ENCODE results near the gene CD4.

The CD4 gene

GRCh38 chr12:6829536-6830220 lies 40.4 kb downstream of the CD4 start:
- DNase-seq = no peak

GRCh38 chr12:6830286-6830890 lies 41.1 kb downstream of the CD4 start:
- no peak for DNase-seq

GRCh38 chr12:6830999-6831398 lies 41.7 kb downstream of the CD4 start:
- no peak for DNase-seq

DNA sequence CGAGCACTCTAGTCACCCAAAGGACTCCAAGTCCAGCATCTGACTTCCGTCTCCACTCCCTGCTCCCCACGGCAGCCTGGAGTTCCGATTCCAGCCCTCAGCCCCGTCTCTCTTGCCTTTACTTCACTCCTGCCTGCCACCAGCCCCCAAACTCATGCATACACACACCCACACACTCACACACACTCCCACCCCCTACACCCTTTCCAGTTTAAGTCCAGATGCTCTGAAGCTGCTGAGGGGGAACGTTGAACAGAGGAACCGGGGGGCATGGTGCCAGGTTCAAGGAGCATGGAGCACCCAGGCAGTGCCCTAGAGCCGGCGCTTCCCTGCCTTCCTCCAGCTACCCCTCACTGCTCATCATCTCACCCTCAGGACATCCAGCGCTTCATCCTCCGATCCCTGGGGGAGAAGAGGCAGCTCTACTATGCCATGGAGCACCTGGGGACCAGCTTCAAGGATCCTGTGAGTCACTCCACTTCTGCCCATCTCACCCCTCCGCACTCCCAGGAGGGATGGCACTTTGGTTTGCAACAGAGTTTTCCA lies 42.2 kb downstream of the CD4 start:
- no peak for DNase-seq

- no peak for DNase-seq
Measured at GRCh38 chr12:6832125-6832524, 42.8 kb downstream of the CD4 start.

DNA sequence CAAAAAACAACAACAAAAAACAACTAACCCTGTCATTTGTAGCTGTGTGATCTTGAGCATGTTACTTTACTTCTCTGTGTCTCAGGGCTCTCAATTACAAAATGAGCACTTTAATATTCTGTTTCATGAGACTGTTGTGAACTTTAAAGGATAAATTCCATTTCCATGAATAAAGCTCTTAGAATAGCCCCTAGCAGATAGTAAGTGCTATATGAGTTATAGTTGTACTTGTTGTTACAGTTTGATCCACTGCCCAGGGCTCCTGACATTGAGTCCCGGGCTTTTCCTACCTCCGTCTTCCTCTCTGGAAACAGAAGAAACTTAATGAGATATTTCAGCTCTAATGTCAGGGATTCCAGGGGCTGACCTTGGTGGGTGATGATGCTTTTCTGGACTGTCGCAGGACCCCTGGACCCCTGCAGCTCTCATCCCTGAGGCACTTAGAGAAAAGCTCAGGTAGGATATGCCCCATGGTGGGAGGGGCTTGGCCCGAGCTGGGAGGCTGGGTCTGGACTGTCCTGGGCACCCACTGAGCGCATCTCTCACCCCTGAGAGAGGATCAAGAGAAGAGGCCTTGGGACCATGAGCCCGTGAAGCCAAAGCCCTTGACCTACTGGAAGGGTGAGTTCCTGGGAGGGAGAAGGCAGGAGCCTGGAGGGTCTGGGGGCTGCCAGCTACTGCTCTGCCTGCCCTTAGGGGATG lies 44.0 kb downstream of the CD4 start:
- no peak for DNase-seq

- no peak for DNase-seq
Measured at GRCh38 chr12:6834254-6834653, 44.9 kb downstream of the CD4 start.

DNA sequence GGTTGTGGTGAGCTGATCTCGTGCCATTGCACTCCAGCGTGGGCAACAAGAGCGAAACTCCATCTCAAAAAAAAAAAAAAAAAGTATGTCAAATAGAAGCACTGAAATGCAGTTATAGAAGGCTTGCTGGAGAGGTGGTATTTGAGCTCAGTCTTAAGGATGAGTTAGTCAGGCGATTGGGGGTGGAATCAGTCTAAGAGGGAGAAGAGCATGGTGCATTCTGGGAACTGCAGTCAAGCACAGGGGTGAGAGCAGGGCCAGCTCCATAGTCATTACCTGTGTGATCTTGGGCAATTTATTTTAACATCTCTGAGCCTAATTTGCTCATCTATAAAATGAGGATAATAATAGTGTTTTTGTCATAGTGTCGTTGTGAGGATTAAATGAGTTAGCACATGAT lies 45.5 kb downstream of the CD4 start:
- DNase-seq = no peak

GRCh38 chr12:6836851-6837250 lies 47.5 kb downstream of the CD4 start:
- no peak for DNase-seq

- no peak for DNase-seq
Measured at GRCh38 chr12:6837370-6838060, 48.2 kb downstream of the CD4 start.

DNA sequence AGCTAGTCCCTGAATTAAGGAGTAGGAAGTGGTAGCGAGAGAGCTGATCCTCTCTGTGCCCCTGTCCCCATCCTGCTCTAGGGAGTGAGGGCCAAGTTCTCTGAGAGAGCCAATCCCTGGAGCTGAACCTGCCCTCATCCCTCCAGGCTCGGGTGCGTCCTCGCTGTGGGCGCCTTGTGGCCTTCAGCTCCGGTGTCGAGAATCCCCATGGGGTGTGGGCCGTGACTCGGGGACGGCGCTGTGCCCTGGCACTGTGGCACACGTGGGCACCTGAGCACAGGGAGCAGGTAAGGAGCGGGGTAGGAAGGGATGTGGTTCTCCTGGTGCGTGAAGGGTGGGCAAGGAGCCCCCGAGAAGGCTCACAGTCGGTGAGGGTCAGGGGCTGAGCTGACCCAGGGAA lies 49.5 kb downstream of the CD4 start:
- no peak for DNase-seq

- no peak for DNase-seq
Measured at GRCh38 chr12:6839482-6840201, 50.3 kb downstream of the CD4 start.

DNA sequence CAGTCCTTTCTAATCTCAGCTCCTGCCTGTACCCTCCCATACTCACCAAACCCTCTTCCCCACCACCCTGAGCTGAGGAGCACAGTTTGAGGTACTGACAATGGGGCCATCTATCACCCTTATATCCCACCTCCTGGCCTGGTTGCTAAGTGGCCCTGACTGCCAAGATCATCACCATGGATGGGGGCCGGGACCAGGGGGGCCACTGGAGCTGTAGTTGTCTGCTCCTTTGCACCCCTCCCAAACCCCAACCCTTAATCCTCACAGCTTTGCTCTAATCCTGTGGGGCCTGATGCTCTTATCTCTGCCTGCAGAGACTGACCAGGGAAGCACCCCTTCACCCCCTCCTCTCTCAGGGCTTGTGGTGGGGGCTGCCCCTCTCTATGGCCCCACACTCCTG lies 51.0 kb downstream of the CD4 start:
- no peak for DNase-seq

- DNase-seq = no peak
Measured at GRCh38 chr12:6840761-6841515, 51.6 kb downstream of the CD4 start, which contains the start of gene GNB3. GNB3 (plus strand) TSS chr12:6840925; CDS start chr12:6841288, 363 bp downstream.

GRCh38 chr12:6842075-6842474 lies 52.7 kb downstream of the CD4 start:
- no peak for DNase-seq

- DNase-seq = no peak
Measured at GRCh38 chr12:6843118-6843902, 54.0 kb downstream of the CD4 start.

GRCh38 chr12:6845395-6845794 lies 56.1 kb downstream of the CD4 start:
- DNase-seq = no peak

- no peak for DNase-seq
Measured at GRCh38 chr12:6846316-6846869, 57.1 kb downstream of the CD4 start.

DNA sequence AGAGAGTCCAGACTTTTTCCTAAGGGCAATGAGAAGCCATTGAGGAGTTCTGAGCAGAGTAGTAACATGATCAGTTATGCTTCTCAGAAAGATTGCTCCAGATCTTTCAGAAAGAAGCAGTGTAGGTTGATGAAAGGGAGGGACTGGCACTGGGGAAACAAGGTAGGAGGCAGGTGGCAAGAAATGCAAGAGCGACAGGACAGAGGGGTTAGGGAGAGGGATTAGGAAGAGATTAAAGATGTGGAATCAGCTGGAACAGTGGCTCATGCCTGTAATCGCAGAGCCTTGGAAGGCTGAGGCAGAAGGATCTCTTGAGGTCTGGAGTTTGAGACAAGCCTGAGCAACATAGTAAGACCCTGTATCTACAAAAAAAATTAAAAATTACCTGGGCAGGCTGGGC lies 58.3 kb downstream of the CD4 start:
- DNase-seq = no peak

GRCh38 chr12:6849427-6849826 lies 60.1 kb downstream of the CD4 start:
- DNase-seq = no peak

Measured in T-helper 9 cell (primary cell).